Measurements from ENCODE around the gene KLHL29. TPM values are rescaled to one million over a fixed set of nuclear protein-coding genes. Genes with fewer than 3 reads are reported as not detected.

Gene KLHL29
- total RNA-seq, 1 experiment from 2014 or later: 12.2 TPM

- CTCF ChIA-PET: no interaction called here
- intact Hi-C loops (cut with micrococcal nuclease; ENCODE audit: unreplicated experiment): no loop called here
- no TSS peak for BruUV-seq (replicated peaks)
- H3K4me3 ChIP-seq (ENCODE audit: low read depth, low read length, poor library complexity, severe bottlenecking): no peak overlapping the region
- no peaks in the 10 kb centered on the region for H3K36me3 ChIP-seq (ENCODE audit: insufficient read depth, low read length, poor library complexity, severe bottlenecking)
- no peaks in the 10 kb centered on the region for H3K9me3 ChIP-seq (ENCODE audit: low read depth, low read length, poor library complexity, severe bottlenecking)
- DNase-seq (ENCODE audit: low spot score): no peak
- no peaks in the 10 kb centered on the region for H3K27me3 ChIP-seq (replicated peaks; ENCODE audit: insufficient read depth, low read depth, low read length, poor library complexity)
- no peak for TF ChIP-seq EZH2 (IDR thresholded peaks at IDR 0.05; ENCODE audit: borderline replicate concordance, low read depth, low read length, poor library complexity, severe bottlenecking)
- TF ChIP-seq CTCF (conservative IDR thresholded peaks at IDR 0.05; ENCODE audit: low read depth, low read length): no peak
- H3K27ac ChIP-seq (ENCODE audit: low read depth, low read length, poor library complexity, severe bottlenecking): no peak overlapping the region
- H3K4me1 ChIP-seq (ENCODE audit: insufficient read depth, low read length, poor library complexity, severe bottlenecking): peaks cover 24% of the 10 kb centered on the region
- POLR2A ChIA-PET (ENCODE audit: low non-redundant PET): no interaction called here
Observed at GRCh38 chr2:23427350-23427749, 42.4 kb downstream of the KLHL29 start.

GRCh38 chr2:23427976-23428375, 43.0 kb downstream of the KLHL29 start:
- H3K4me3 ChIP-seq (ENCODE audit: low read depth, low read length, poor library complexity, severe bottlenecking): no peak overlapping the region
- TF ChIP-seq CTCF (conservative IDR thresholded peaks at IDR 0.05; ENCODE audit: low read depth, low read length) (no peak), EZH2 (IDR thresholded peaks at IDR 0.05; ENCODE audit: borderline replicate concordance, low read depth, low read length, poor library complexity, severe bottlenecking) (no peak)
- POLR2A ChIA-PET (ENCODE audit: low non-redundant PET): no interaction called here
- no TSS peak for BruUV-seq (replicated peaks)
- H3K27ac ChIP-seq (ENCODE audit: low read depth, low read length, poor library complexity, severe bottlenecking): no peak overlapping the region
- H3K9me3 ChIP-seq (ENCODE audit: low read depth, low read length, poor library complexity, severe bottlenecking): no peaks in the 10 kb centered on the region
- intact Hi-C loops (cut with micrococcal nuclease; ENCODE audit: unreplicated experiment): no loop called here
- peaks cover 19% of the 10 kb centered on the region for H3K4me1 ChIP-seq (ENCODE audit: insufficient read depth, low read length, poor library complexity, severe bottlenecking)
- CTCF ChIA-PET: no interaction called here
- H3K27me3 ChIP-seq (replicated peaks; ENCODE audit: insufficient read depth, low read depth, low read length, poor library complexity): no peaks in the 10 kb centered on the region
- H3K36me3 ChIP-seq (ENCODE audit: insufficient read depth, low read length, poor library complexity, severe bottlenecking): no peaks in the 10 kb centered on the region
- no peak for DNase-seq (ENCODE audit: low spot score)

GRCh38 chr2:23429036-23429435, 44.1 kb downstream of the KLHL29 start:
- POLR2A ChIA-PET (ENCODE audit: low non-redundant PET): no interaction called here
- Histone ChIP-seq H3K36me3 (ENCODE audit: insufficient read depth, low read length, poor library complexity, severe bottlenecking) (no peaks in the 10 kb centered on the region), H3K27ac (ENCODE audit: low read depth, low read length, poor library complexity, severe bottlenecking) (no peak overlapping the region), H3K4me1 (ENCODE audit: insufficient read depth, low read length, poor library complexity, severe bottlenecking) (peaks cover 8% of the 10 kb centered on the region), H3K9me3 (ENCODE audit: low read depth, low read length, poor library complexity, severe bottlenecking) (no peaks in the 10 kb centered on the region), H3K4me3 (ENCODE audit: low read depth, low read length, poor library complexity, severe bottlenecking) (no peak overlapping the region), H3K27me3 (replicated peaks; ENCODE audit: insufficient read depth, low read depth, low read length, poor library complexity) (no peaks in the 10 kb centered on the region)
- DNase-seq (ENCODE audit: low spot score): no peak
- BruUV-seq (replicated peaks): no TSS peak
- CTCF ChIA-PET: no interaction called here
- TF ChIP-seq CTCF (conservative IDR thresholded peaks at IDR 0.05; ENCODE audit: low read depth, low read length): no peak
- intact Hi-C loops (cut with micrococcal nuclease; ENCODE audit: unreplicated experiment): no loop called here
